ES-I3 (cell line): ENCODE results near the gene ETHE1.

Source experiments
- H3K36me3 ChIP-seq: 2 replicates; pipeline ENCODE4 v1.6.1; 2013; ENCODE audit warnings: mild to moderate bottlenecking, low read length, control low read depth, moderate library complexity; ENCODE audit not compliant: insufficient read depth
- H3K4me1 ChIP-seq: 2 replicates; pipeline ENCODE4 v1.6.1; 2013; ENCODE audit warnings: mild to moderate bottlenecking, control low read depth, low read length; ENCODE audit not compliant: insufficient read depth
- H3K9ac ChIP-seq: 2 replicates; pipeline ENCODE4 v1.6.1; 2013; ENCODE audit warnings: low read depth, mild to moderate bottlenecking, low read length, moderate library complexity
- H3K9me3 ChIP-seq: 2 replicates; pipeline ENCODE4 v1.6.1; 2013; ENCODE audit warnings: mild to moderate bottlenecking, low read length, moderate library complexity; ENCODE audit not compliant: control insufficient read depth, insufficient read depth

ETHE1 gene

DNA sequence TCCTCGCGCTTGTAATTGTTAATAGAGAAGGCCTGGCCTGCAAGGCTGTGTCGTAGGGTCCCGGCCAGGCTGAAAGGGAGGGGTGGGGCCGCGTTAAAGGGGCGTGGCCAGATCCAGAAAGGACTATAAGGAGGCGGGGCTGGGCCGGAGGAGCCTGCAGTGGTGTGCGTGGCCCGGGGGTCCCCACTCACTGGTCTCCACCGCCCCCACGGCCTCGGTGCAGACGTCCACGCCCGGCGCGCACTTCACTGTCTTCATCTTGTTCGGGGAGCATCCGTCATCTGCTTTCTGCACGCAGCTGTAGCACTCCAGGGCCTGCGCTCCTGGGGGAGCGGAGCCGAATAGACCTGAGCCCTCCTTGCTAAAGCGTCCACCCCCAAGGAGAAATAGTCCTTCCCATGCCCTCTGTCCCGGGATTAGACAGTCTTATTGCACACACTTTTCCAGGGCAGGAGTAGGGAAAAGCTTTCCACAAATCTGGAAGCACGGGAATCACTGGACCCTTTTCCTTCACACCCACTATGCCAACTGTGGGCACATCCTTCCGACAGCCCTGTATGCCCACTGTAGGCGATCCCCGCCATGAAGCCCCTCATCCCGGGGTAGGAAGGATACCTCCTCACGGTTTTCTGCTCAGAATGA, 62.7 kb downstream of the ETHE1 start:
- Histone ChIP-seq H3K9ac (peak overlapping the region; percentile 85; the same call in 1 of the 2 replicates), H3K4me1 (peaks cover 5% of the 10 kb centered on the region; the same call in 1 of the 2 replicates), H3K36me3 (no peaks in the 10 kb centered on the region), H3K9me3 (no peaks in the 10 kb centered on the region)

DNA sequence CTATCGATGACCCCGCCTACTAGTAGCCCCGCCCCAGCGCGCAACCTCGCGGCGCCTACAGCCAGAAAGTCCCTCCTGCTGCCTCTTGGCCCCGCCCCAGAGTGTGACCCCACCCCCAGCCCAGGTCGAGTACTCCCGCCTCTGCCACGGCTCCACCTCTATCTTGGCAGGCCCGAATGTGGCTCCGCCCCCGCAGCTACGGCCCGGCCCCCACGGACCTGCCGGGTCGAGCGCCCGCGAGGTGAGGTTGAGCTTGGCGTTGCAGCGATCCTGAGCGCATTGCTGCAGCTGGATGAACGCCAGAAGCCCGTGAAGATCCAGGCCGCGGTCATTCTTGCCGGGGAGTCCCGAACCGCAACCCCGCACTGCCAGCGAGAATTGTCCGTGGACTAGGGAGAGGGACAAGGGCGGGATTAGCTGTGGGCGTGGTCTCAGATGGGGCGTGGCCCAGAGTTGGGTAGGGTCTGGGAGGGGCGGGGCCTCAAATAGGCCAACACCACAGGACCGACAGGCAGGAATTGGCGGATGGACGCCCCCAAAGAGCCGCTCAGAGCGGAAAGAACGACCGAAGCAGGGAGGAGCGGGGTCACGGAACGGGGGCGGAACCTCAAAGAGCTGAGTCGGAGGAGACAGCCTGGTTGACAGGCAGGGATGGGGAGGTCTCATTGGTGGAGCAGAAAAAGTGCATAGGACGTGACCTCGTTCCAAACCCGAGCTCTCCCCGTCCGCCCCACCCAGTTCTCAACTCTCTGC, 63.4 kb downstream of the ETHE1 start:
- peaks cover 5% of the 10 kb centered on the region; the same call in 1 of the 2 replicates for H3K4me1 ChIP-seq
- no peaks in the 10 kb centered on the region for H3K36me3 ChIP-seq
- no peaks in the 10 kb centered on the region for H3K9me3 ChIP-seq
- peak overlapping the region; percentile 85; the same call in 1 of the 2 replicates for H3K9ac ChIP-seq

GRCh38 chr19:43462785-43463380, 64.1 kb downstream of the ETHE1 start:
- no peaks in the 10 kb centered on the region for H3K36me3 ChIP-seq
- no peaks in the 10 kb centered on the region for H3K9me3 ChIP-seq
- H3K9ac ChIP-seq, result peak overlapping the region; percentile 62
- peaks cover 6% of the 10 kb centered on the region for H3K4me1 ChIP-seq

- Histone ChIP-seq H3K36me3 (no peaks in the 10 kb centered on the region), H3K9ac (peak overlapping the region; percentile 62; the same call in 1 of the 2 replicates), H3K4me1 (peaks cover 9% of the 10 kb centered on the region), H3K9me3 (no peaks in the 10 kb centered on the region)
Measured at GRCh38 chr19:43462383-43462782, 64.6 kb downstream of the ETHE1 start.

DNA sequence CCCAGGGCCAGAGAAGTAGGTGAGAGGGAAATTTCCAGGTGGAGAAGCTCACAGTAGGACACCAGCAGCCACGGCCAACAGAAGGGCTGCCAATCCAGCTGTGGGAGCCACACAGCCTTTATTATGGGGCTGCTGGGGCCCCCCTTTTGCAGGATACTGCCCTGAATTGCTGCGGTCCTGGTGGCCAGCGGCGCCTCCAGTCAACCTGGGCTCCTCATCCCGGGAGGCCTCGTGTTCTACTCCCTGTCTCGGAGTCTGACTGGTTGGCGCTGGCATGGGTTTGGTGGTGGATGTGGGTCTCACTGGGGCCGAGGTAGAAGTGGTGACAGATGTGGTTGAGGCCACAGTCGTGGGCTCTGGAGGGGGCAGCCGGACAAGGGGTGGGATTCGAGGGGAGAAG, 65.7 kb downstream of the ETHE1 start:
- H3K4me1 ChIP-seq, result peaks cover 9% of the 10 kb centered on the region
- no peak overlapping the region for H3K9ac ChIP-seq
- no peaks in the 10 kb centered on the region for H3K36me3 ChIP-seq
- H3K9me3 ChIP-seq, result no peaks in the 10 kb centered on the region

DNA sequence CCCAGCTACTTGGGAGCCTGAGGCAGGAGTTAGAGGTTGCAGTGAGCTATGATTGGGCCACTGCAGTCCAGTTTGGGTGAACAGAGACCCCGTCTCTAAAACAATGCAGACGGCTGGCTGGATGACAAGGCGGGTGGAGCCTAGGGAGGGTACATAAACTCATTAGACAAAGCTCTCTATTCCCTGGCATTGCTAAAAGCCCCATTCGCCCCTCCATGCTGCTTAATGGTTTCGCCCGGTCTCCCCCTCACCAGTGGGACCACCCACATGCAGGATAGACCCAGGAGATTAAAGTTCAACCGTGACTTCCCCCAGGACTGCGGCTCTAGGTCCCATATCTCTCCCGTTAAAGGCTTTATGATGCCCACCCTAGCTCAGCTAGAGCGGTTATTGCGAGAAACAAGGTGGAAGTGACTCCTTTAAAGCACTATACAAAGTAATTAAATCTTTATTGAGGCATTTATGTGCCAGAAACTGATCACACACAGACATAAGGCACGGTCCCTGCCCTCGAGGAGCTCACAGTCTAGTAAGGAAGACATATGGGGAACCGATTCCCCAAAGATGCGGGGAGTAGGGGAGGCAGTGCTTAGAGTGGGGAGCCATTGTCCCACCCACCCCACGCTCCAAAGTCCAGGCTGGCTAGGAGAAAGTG, 66.5 kb downstream of the ETHE1 start:
- Histone ChIP-seq H3K9ac (no peak overlapping the region), H3K9me3 (no peaks in the 10 kb centered on the region), H3K4me1 (peaks cover 4% of the 10 kb centered on the region)

DNA sequence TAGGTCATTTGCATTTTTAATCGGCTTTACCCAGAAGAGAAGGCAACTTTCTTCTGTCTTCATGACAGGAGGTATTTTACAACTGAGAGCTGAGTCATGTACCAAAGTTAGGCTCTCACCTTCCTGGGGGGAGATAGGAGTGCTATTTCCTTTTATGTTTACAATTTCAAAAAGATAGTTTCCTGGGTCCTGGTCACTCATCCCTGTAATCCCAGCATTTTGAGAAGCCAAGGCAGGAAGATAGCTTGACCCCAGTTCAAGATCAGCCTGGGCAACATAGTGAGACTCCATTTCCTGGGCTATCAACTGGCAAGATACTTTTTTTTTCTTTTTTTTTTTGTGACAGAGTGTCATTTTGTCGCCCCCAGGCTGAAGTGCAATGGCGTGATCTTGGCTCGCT, 69.2 kb downstream of the ETHE1 start:
- Histone ChIP-seq H3K36me3 (no peaks in the 10 kb centered on the region), H3K9me3 (no peaks in the 10 kb centered on the region), H3K4me1 (peaks cover 4% of the 10 kb centered on the region; the same call in 1 of the 2 replicates), H3K9ac (no peak overlapping the region)

More for the DNA sequence above, 66.5 kb downstream of the ETHE1 start:
- no peaks in the 10 kb centered on the region for H3K36me3 ChIP-seq
